HEK293 (cell line): ENCODE results near the gene RAB36.

Source experiments
- HOXD13 ChIP-seq: sonication (generic); formaldehyde crosslinking; IDR thresholded peaks from 2 replicates; pipeline ENCODE4 v1.8.0; 2022; ENCODE audit warnings: missing genetic modification reagents, borderline replicate concordance
- KLF7 ChIP-seq: fragments of 450-650 bp; formaldehyde crosslinking; IDR thresholded peaks from 2 replicates; pipeline ENCODE4 v1.5.1; 2016; ENCODE audit warnings: missing biosample characterization, missing genetic modification characterization, borderline replicate concordance
- MZF1 ChIP-seq: fragments of 450-650 bp; formaldehyde crosslinking; IDR thresholded peaks from 2 replicates; pipeline ENCODE4 v1.5.1; 2017; ENCODE audit warnings: missing biosample characterization, missing genetic modification characterization, borderline replicate concordance
- PRDM2 ChIP-seq: fragments of 450-650 bp; formaldehyde crosslinking; IDR thresholded peaks from 2 replicates; pipeline ENCODE4 v1.5.1; 2016; ENCODE audit warnings: missing biosample characterization, missing genetic modification characterization, borderline replicate concordance
- REST ChIP-seq: fragments of 450-650 bp; formaldehyde crosslinking; IDR thresholded peaks from 2 replicates; pipeline ENCODE4 v1.5.1; 2016; ENCODE audit warnings: missing biosample characterization, missing genetic modification characterization
- SALL2 ChIP-seq: fragments of 450-650 bp; formaldehyde crosslinking; IDR thresholded peaks from 2 replicates; pipeline ENCODE4 v1.5.0; 2017; ENCODE audit warnings: missing biosample characterization, mild to moderate bottlenecking, missing genetic modification characterization, borderline replicate concordance
- SCRT2 ChIP-seq: fragments of 450-650 bp; formaldehyde crosslinking; IDR thresholded peaks from 2 replicates; pipeline ENCODE4 v1.5.1; 2016; ENCODE audit warnings: missing biosample characterization, missing genetic modification characterization
- SETDB1 ChIP-seq: IDR thresholded peaks from one replicate; pipeline ENCODE4 v1.6.1; 2017; ENCODE audit warnings: mild to moderate bottlenecking, low read length, moderate library complexity, mixed read lengths; ENCODE audit not compliant: insufficient read length
- TCF7L2 ChIP-seq: IDR thresholded peaks from 2 replicates; pipeline ENCODE4 v1.6.1; 2011; ENCODE audit warnings: low read depth, mild to moderate bottlenecking, inconsistent platforms, low read length, moderate library complexity, borderline replicate concordance
- TRIM28 ChIP-seq: IDR thresholded peaks from 2 replicates; pipeline ENCODE4 v1.6.1; 2011; ENCODE audit warnings: low read length, control low read depth, borderline replicate concordance
- ZNF10 ChIP-seq: fragments of 450-650 bp; formaldehyde crosslinking; IDR thresholded peaks from 2 replicates; pipeline ENCODE4 v1.5.1; 2017; ENCODE audit warnings: missing biosample characterization, missing genetic modification characterization
- ZNF114 ChIP-seq: fragments of 450-650 bp; formaldehyde crosslinking; IDR thresholded peaks from 2 replicates; pipeline ENCODE4 v1.5.0; 2017; ENCODE audit warnings: missing biosample characterization, missing genetic modification characterization
- ZNF132 ChIP-seq: fragments of 450-650 bp; formaldehyde crosslinking; IDR thresholded peaks from 2 replicates; pipeline ENCODE4 v1.5.1; 2017; ENCODE audit warnings: missing biosample characterization, missing genetic modification characterization, borderline replicate concordance
- ZNF146 ChIP-seq: fragments of 450-650 bp; formaldehyde crosslinking; IDR thresholded peaks from 2 replicates; pipeline ENCODE4 v1.5.1; 2016; ENCODE audit warnings: missing biosample characterization, missing genetic modification characterization
- ZNF211 ChIP-seq: fragments of 450-650 bp; formaldehyde crosslinking; IDR thresholded peaks from 2 replicates; pipeline ENCODE4 v1.5.1; 2016; ENCODE audit warnings: low read depth, missing biosample characterization, missing genetic modification characterization
- ZNF362 ChIP-seq: fragments of 450-650 bp; formaldehyde crosslinking; IDR thresholded peaks from 2 replicates; pipeline ENCODE4 v1.5.1; 2016; ENCODE audit warnings: missing biosample characterization, missing genetic modification characterization
- ZNF391 ChIP-seq: fragments of 450-650 bp; formaldehyde crosslinking; IDR thresholded peaks from 2 replicates; pipeline ENCODE4 v1.5.1; 2016; ENCODE audit warnings: low read depth, missing biosample characterization, missing genetic modification characterization, borderline replicate concordance
- ZNF394 ChIP-seq: fragments of 450-650 bp; formaldehyde crosslinking; IDR thresholded peaks from 2 replicates; pipeline ENCODE4 v1.5.1; 2016; ENCODE audit warnings: missing biosample characterization, missing genetic modification characterization, mild to moderate bottlenecking, moderate library complexity, borderline replicate concordance
- ZNF514 ChIP-seq: fragments of 450-650 bp; formaldehyde crosslinking; IDR thresholded peaks from 2 replicates; pipeline ENCODE4 v1.5.1; 2016; ENCODE audit warnings: missing biosample characterization, missing genetic modification characterization
- ZNF585B ChIP-seq: fragments of 450-650 bp; formaldehyde crosslinking; IDR thresholded peaks from 2 replicates; pipeline ENCODE4 v1.5.1; 2016; ENCODE audit warnings: missing biosample characterization, missing genetic modification characterization
- ZNF596 ChIP-seq: fragments of 450-650 bp; IDR thresholded peaks from 2 replicates; pipeline ENCODE4 v1.5.0; 2018; ENCODE audit warnings: missing biosample characterization, mild to moderate bottlenecking, missing genetic modification characterization, moderate library complexity
- ZNF677 ChIP-seq: fragments of 450-650 bp; IDR thresholded peaks from 2 replicates; pipeline ENCODE4 v1.5.0; 2018; ENCODE audit warnings: missing biosample characterization, mild to moderate bottlenecking, missing genetic modification characterization, moderate library complexity
- ZNF701 ChIP-seq: fragments of 450-650 bp; formaldehyde crosslinking; IDR thresholded peaks from 2 replicates; pipeline ENCODE4 v1.5.1; 2016; ENCODE audit warnings: missing biosample characterization, missing genetic modification characterization
- ZNF768 ChIP-seq: fragments of 450-650 bp; formaldehyde crosslinking; IDR thresholded peaks from 2 replicates; pipeline ENCODE4 v1.5.1; 2018; ENCODE audit warnings: missing biosample characterization, mild to moderate bottlenecking, missing genetic modification characterization
- ZSCAN30 ChIP-seq: fragments of 450-650 bp; IDR thresholded peaks from 2 replicates; pipeline ENCODE4 v1.5.1; 2018; ENCODE audit warnings: missing biosample characterization, mild to moderate bottlenecking, missing genetic modification characterization, moderate library complexity
- TF ChIP-seq, protein P1 (sequence below): fragments of 450-650 bp; formaldehyde crosslinking; IDR thresholded peaks from 2 replicates; pipeline ENCODE4 v1.5.1; 2016; ENCODE audit warnings: missing biosample characterization, missing genetic modification characterization
- TF ChIP-seq, protein P2 (sequence below): fragments of 450-650 bp; formaldehyde crosslinking; IDR thresholded peaks from 2 replicates; pipeline ENCODE4 v1.5.1; 2016; ENCODE audit warnings: missing biosample characterization, missing genetic modification characterization

RAB36 gene

GRCh38 chr22:23143119-23143518 is 2.2 kb upstream of the RAB36 start (continued):
- TF ChIP-seq ZNF585B (tag by site-specific recombination) (no peak), ZNF132 (tag by site-specific recombination) (no peak), ZNF114 (tag by site-specific recombination) (no peak), ZNF394 (peak; percentile 95), ZNF10 (tag by site-specific recombination) (no peak), ZNF391 (tag by site-specific recombination) (no peak), ZNF514 (no peak), SCRT2 (tag by site-specific recombination) (no peak), PRDM2 (no peak), KLF7 (0 out of 2 replicates have a peak, but pooled peaks have one; percentile 15), ZNF768 (no peak), MZF1 (tag by site-specific recombination) (no peak), TRIM28 (no peak), TCF7L2 (no peak), SETDB1 (no peak), ZNF596 (no peak), ZNF677 (tag by site-specific recombination) (no peak), ZNF146 (tag by site-specific recombination) (no peak), ZSCAN30 (no peak), ZNF362 (tag by site-specific recombination) (no peak), HOXD13 (CRISPR knock-in tag) (no peak), ZNF211 (no peak), REST (tag by site-specific recombination) (peak; percentile 58), ZNF701 (tag by site-specific recombination) (no peak), SALL2 (tag by site-specific recombination) (no peak)
- TF ChIP-seq, protein P1, sequence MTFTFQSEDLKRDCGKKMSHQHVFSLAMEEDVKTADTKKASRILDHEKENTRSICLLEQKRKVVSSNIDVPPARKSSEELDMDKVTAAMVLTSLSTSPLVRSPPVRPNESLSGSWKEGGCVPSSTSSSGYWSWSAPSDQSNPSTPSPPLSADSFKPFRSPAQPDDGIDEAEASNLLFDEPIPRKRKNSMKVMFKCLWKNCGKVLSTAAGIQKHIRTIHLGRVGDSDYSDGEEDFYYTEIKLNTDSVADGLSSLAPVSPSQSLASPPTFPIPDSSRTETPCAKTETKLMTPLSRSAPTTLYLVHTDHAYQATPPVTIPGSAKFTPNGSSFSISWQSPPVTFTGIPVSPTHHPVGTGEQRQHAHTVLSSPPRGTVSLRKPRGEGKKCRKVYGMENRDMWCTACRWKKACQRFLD, result no peak
- TF ChIP-seq, protein P2, sequence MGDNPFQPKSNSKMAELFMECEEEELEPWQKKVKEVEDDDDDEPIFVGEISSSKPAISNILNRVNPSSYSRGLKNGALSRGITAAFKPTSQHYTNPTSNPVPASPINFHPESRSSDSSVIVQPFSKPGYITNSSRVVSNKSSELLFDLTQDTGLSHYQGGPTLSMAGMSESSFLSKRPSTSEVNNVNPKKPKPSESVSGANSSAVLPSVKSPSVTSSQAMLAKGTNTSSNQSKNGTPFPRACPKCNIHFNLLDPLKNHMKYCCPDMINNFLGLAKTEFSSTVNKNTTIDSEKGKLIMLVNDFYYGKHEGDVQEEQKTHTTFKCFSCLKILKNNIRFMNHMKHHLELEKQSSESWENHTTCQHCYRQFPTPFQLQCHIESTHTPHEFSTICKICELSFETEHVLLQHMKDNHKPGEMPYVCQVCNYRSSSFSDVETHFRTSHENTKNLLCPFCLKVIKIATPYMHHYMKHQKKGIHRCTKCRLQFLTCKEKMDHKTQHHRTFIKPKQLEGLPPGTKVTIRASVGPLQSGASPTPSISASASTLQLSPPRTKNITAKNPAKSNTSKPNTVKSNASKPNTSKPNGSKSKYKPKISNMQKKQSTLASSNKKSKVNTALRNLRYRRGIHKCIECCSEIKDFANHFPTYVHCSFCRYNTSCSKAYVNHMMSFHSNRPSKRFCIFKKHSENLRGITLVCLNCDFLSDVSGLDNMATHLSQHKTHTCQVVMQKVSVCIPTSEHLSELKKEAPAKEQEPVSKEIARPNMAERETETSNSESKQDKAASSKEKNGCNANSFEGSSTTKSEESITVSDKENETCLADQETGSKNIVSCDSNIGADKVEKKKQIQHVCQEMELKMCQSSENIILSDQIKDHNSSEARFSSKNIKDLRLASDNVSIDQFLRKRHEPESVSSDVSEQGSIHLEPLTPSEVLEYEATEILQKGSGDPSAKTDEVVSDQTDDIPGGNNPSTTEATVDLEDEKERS (tag by site-specific recombination), result no peak
